GM12878 (cell line): ENCODE results near the gene RDM1. TPM values are rescaled to one million over a fixed set of nuclear protein-coding genes. Genes with fewer than 3 reads are reported as not detected.

Source experiments
- ATAC-seq: fragments of 200-7000 bp; cut with Tn5 transposase; 3 replicates; pipeline ENCODE4 v1.9.1; 2020; ENCODE audit warnings: mild to moderate bottlenecking, moderate library complexity
- BruUV-seq: library from RNA; stranded (reverse); fragments of 400-500 nt; replicated peaks from 2 replicates; lab custom pipeline; 2021; lab: Mats Ljungman, UMichigan
- CTCF ChIA-PET: fragments of 300-600 bp; sonication (Branson Sonifier 250); formaldehyde crosslinking; extraction: SDS; loops from one replicate; lab custom pipeline; 2021; ENCODE audit warnings: inconsistent platforms; lab: Yijun Ruan, JAX
- POLR2A ChIA-PET: fragments of 350-600 bp; formaldehyde crosslinking; extraction: SDS; loops from one replicate; lab custom pipeline; 2021; ENCODE audit warnings: inconsistent platforms; lab: Charles Lee
- RAD21 ChIA-PET: fragments of 300-600 bp; sonication (Branson Sonifier 250); formaldehyde crosslinking; loops from one replicate; lab custom pipeline; 2023; ENCODE audit warnings: antibody characterized with exemption; ENCODE audit not compliant: unreplicated experiment; lab: Charles Lee
- SMC1A ChIA-PET: fragments of 300-600 bp; sonication (Branson Sonifier 250); formaldehyde crosslinking; loops from one replicate; lab custom pipeline; 2023; ENCODE audit not compliant: unreplicated experiment, uncharacterized antibody; lab: Charles Lee
- DNase-seq: peaks from one replicate; pipeline ENCODE4 v3.0.0-alpha.2; 2011; ENCODE audit warnings: low read depth, low spot score
- FAIRE-seq: peaks from 3 replicates; lab custom pipeline; 2011; peaks lifted over from hg19 to GRCh38; lab: Jason Lieb, UNC
- H2AFZ ChIP-seq: 2 replicates; pipeline ENCODE4 v1.6.0; 2011; ENCODE audit warnings: low read depth, low read length, control low read depth; ENCODE audit not compliant: control insufficient read depth
- H3K27ac ChIP-seq: 2 replicates; pipeline ENCODE4 v1.5.1; 2011; ENCODE audit warnings: control low read depth; ENCODE audit not compliant: control insufficient read depth, insufficient read depth
- H3K27me3 ChIP-seq, 2 experiments: replicated peaks in 1 of 2; 2 replicates each; pipeline versions ENCODE4 v1.6.0 to v1.6.1; 2011; ENCODE audit warnings: low read length in 1 of 2; ENCODE audit not compliant: control insufficient read depth in 2 of 2, insufficient read depth in 2 of 2
- H3K36me3 ChIP-seq, 2 experiments: 2 replicates each; pipeline ENCODE4 v1.5.1; 2011; ENCODE audit warnings: low read length in 1 of 2; ENCODE audit not compliant: control insufficient read depth in 2 of 2, insufficient read depth in 2 of 2
- H3K4me1 ChIP-seq: 2 replicates; pipeline ENCODE4 v1.6.1; 2011; ENCODE audit warnings: mild to moderate bottlenecking, low read length, moderate library complexity, mixed read lengths; ENCODE audit not compliant: control insufficient read depth, insufficient read depth
- H3K4me2 ChIP-seq: 2 replicates; pipeline ENCODE4 v1.6.0; 2011; ENCODE audit warnings: control low read depth; ENCODE audit not compliant: control insufficient read depth, insufficient read depth
- H3K4me3 ChIP-seq: fragments of 200-600 bp; sonication (generic); 2 replicates; pipeline ENCODE4 v1.5.1; 2016
- H3K79me2 ChIP-seq: 2 replicates; pipeline ENCODE4 v1.6.0; 2011; ENCODE audit warnings: low read length; ENCODE audit not compliant: control insufficient read depth, insufficient read depth
- H3K9ac ChIP-seq: 2 replicates; pipeline ENCODE4 v1.8.0; 2011; ENCODE audit warnings: low read length, control low read depth, mixed read lengths; ENCODE audit not compliant: control insufficient read depth, insufficient read depth
- H3K9me3 ChIP-seq: replicated peaks from 3 replicates; pipeline ENCODE4 v1.5.1; 2011; ENCODE audit warnings: mild to moderate bottlenecking, low read length; ENCODE audit not compliant: control insufficient read depth, insufficient read depth
- H4K20me1 ChIP-seq: 2 replicates; pipeline ENCODE4 v1.6.0; 2011; ENCODE audit not compliant: control insufficient read depth, insufficient read depth
- BHLHE40 ChIP-seq, 2 experiments: fragments of 450-650 bp in 1 of 2; IDR thresholded peaks; 2 replicates each; pipeline ENCODE4 v1.6.1; 2011 to 2017; ENCODE audit warnings: low read depth in 2 of 2, borderline replicate concordance in 1 of 2, improper control_type of control experiment in 1 of 2, low read length in 1 of 2, mild to moderate bottlenecking in 1 of 2
- CEBPB ChIP-seq, 2 experiments: fragments of 150-350 bp in 1 of 2; IDR thresholded peaks; 2 replicates each; pipeline ENCODE4 v1.6.1; 2012 to 2014; ENCODE audit warnings: low read depth in 2 of 2, low read length in 2 of 2, borderline replicate concordance in 1 of 2, inconsistent platforms in 1 of 2
- CREB1 ChIP-seq: IDR thresholded peaks from 2 replicates; pipeline ENCODE4 v1.6.1; 2012; ENCODE audit warnings: low read depth, mild to moderate bottlenecking, inconsistent platforms
- HDAC6 ChIP-seq: fragments of 200-600 bp; sonication (generic); IDR thresholded peaks from one replicate; pipeline ENCODE4 v1.8.0; 2017; ENCODE audit warnings: antibody characterized with exemption; ENCODE audit not compliant: unreplicated experiment
- IRF3 ChIP-seq: fragments of 450-650 bp; IDR thresholded peaks from 2 replicates; pipeline ENCODE4 v1.6.1; 2014; ENCODE audit warnings: mild to moderate bottlenecking
- KLF5 ChIP-seq: fragments of 450-650 bp; IDR thresholded peaks from 2 replicates; pipeline ENCODE4 v1.6.1; 2014; ENCODE audit warnings: mild to moderate bottlenecking; ENCODE audit not compliant: partially characterized antibody
- NFXL1 ChIP-seq: fragments of 450-650 bp; IDR thresholded peaks from 2 replicates; pipeline ENCODE4 v1.6.1; 2017; ENCODE audit warnings: antibody characterized with exemption, mild to moderate bottlenecking, borderline replicate concordance
- NFYA ChIP-seq: IDR thresholded peaks from 2 replicates; pipeline ENCODE4 v1.6.1; 2011; ENCODE audit warnings: low read depth, mild to moderate bottlenecking, low read length, improper control_type of control experiment, borderline replicate concordance
- PAX5 ChIP-seq: IDR thresholded peaks from 2 replicates; pipeline ENCODE4 v1.6.1; 2011; ENCODE audit warnings: low read depth, low read length, borderline replicate concordance
- SIX5 ChIP-seq: IDR thresholded peaks from 2 replicates; pipeline ENCODE4 v1.6.1; 2011; ENCODE audit warnings: mild to moderate bottlenecking, low read depth, low read length, moderate library complexity; ENCODE audit not compliant: severe bottlenecking
- SKIL ChIP-seq: fragments of 450-650 bp; IDR thresholded peaks from 2 replicates; pipeline ENCODE4 v1.6.1; 2017; ENCODE audit warnings: mild to moderate bottlenecking, low read depth, inconsistent platforms; ENCODE audit not compliant: poor library complexity, severe bottlenecking
- ZBED1 ChIP-seq: IDR thresholded peaks from 2 replicates; pipeline ENCODE4 v1.6.1; 2016; ENCODE audit warnings: borderline replicate concordance
- ZNF207 ChIP-seq: fragments of 450-650 bp; IDR thresholded peaks from 2 replicates; pipeline ENCODE4 v1.6.1; 2014; ENCODE audit warnings: antibody characterized with exemption, mild to moderate bottlenecking, borderline replicate concordance
- WGBS: methylation state at CpG from one replicate; pipeline ENCODE4 v1.1.6; 2016; ENCODE audit warnings: low lambda C conversion rate; ENCODE audit not compliant: insufficient replicate concordance, insufficient coverage; ENCODE audit errors: missing lambda C conversion rate; 5-methylcytosine and 5-hydroxymethylcytosine counted together
- in situ Hi-C: fragments of 300-500 bp; cut with MboI; formaldehyde crosslinking; loops from 9 replicates; pipeline ENCODE4 v1.14.3; 2018; ENCODE audit warnings: mixed read lengths
- intact Hi-C: fragments of 100-400 bp; cut with micrococcal nuclease; formaldehyde crosslinking; loops from one replicate; pipeline ENCODE4 v1.14.2; 2022; ENCODE audit not compliant: unreplicated experiment
- polyA plus RNA-seq, 11 experiments: library from polyadenylated mRNA; depleted of rRNA in 4 of 11; unstranded in 6 of 11; stranded (reverse) in 5 of 11; fragments of >200 nt; fragmentation: Nextera tagmentation in 4 of 11; fragmentation: Illumina TruSeq in 1 of 11; extraction: Ambion mirVana in 4 of 11; extraction: Trizol in 1 of 11; gene quantifications; 1 replicate in 1 of 11; 2 replicates in 10 of 11; pipeline versions ENCODE4 v1.2.1 to v1.2.3, GENCODE V29; 2011 to 2016; ENCODE audit warnings: inconsistent platforms in 2 of 11, missing spikeins in 2 of 11, low read depth in 1 of 11
- total RNA-seq, 4 experiments: library from RNA; depleted of rRNA in 3 of 4; stranded (reverse); fragments of >200 nt in 3 of 4; fragmentation: Illumina TruSeq in 1 of 4; extraction: Trizol in 1 of 4; gene quantifications; 2 replicates each; pipeline versions ENCODE4 v1.2.1 to v1.2.3, GENCODE V29; 2013 to 2021
- TF ChIP-seq, protein P1 (sequence below): IDR thresholded peaks from 2 replicates; pipeline ENCODE4 v1.6.1; 2011; ENCODE audit warnings: low read depth, mild to moderate bottlenecking, low read length, moderate library complexity, borderline replicate concordance; ENCODE audit errors: extremely low read depth
- TF ChIP-seq, protein P2 (sequence below): fragments of 450-650 bp; IDR thresholded peaks from 2 replicates; pipeline ENCODE4 v1.6.1; 2018; ENCODE audit warnings: mild to moderate bottlenecking, low read depth, moderate library complexity; ENCODE audit not compliant: partially characterized antibody

The RDM1 gene
- total and polyA plus RNA-seq, 10 of the 15 experiments (the other 5 are each of a cell fraction or from before 2014, with no cell fraction given), result 5.7 to 18.4 (median 10.7) TPM

- no peak for TF ChIP-seq HDAC6
- TF ChIP-seq NFXL1, result no peak
- no peak for TF ChIP-seq ZNF207
- TF ChIP-seq, protein P1, sequence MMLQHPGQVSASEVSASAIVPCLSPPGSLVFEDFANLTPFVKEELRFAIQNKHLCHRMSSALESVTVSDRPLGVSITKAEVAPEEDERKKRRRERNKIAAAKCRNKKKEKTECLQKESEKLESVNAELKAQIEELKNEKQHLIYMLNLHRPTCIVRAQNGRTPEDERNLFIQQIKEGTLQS, result no peak
- no peak for TF ChIP-seq PAX5
- TF ChIP-seq NFYA, result no peak
- no peak for TF ChIP-seq SIX5
- no peak for TF ChIP-seq BHLHE40 (IDR thresholded peaks at IDR 0.05; ENCODE audit: borderline replicate concordance in 1 of 2, low read depth in 2 of 2, low read length in 1 of 2)
- TF ChIP-seq IRF3, result no peak
These were observed 16.2 kb downstream of the RDM1 start (continued) for GRCh38 chr17:35914354-35914753.

GRCh38 chr17:35913609-35914008 is 17.0 kb downstream of the RDM1 start:
- Histone ChIP-seq H3K4me1 (no peaks in the 10 kb centered on the region), H3K9ac (no peak overlapping the region), H4K20me1 (no peaks in the 10 kb centered on the region), H2AFZ (no peak overlapping the region), H3K4me3 (no peak overlapping the region), H3K36me3 (no peaks in the 10 kb centered on the region), H3K79me2 (no peaks in the 10 kb centered on the region), H3K27me3 (no peaks in the 10 kb centered on the region), H3K4me2 (no peak overlapping the region), H3K27ac (no peak overlapping the region), H3K9me3 (no peaks in the 10 kb centered on the region)
- no peak for FAIRE-seq
- ChIA-PET RAD21 (no interaction called here), CTCF (interaction anchor here (1.1 to 1.3 kb wide), 2 partner anchors 8 to 12 kb away, joined by 3 to 4 read pairs; no protein-coding TSS in a partner anchor), SMC1A (interaction anchor here (0.9 to 1.6 kb wide), 4 partner anchors 8 to 24 kb away, joined by 3 to 4 read pairs (median 4); no protein-coding TSS in a partner anchor), POLR2A (interaction anchor here (1.0 kb wide), 1 partner anchor 8 kb away, joined by 4 read pairs; no protein-coding TSS in a partner anchor)
- no peak for ATAC-seq
- 53% methylated on average over 4 of the region's 4 CpGs for WGBS
- in situ Hi-C loops, result no loop called here
- DNase-seq, result no peak
- BruUV-seq, result no TSS peak
- intact Hi-C loops, result no loop called here
- TF ChIP-seq, protein P1, result no peak
- no peak for TF ChIP-seq SKIL
- TF ChIP-seq CEBPB (IDR thresholded peaks at IDR 0.05; ENCODE audit: borderline replicate concordance in 1 of 2, low read depth in 2 of 2, low read length in 2 of 2), result no peak
- no peak for TF ChIP-seq CREB1
- no peak for TF ChIP-seq ZBED1
- TF ChIP-seq KLF5, result no peak
- TF ChIP-seq, protein P2, sequence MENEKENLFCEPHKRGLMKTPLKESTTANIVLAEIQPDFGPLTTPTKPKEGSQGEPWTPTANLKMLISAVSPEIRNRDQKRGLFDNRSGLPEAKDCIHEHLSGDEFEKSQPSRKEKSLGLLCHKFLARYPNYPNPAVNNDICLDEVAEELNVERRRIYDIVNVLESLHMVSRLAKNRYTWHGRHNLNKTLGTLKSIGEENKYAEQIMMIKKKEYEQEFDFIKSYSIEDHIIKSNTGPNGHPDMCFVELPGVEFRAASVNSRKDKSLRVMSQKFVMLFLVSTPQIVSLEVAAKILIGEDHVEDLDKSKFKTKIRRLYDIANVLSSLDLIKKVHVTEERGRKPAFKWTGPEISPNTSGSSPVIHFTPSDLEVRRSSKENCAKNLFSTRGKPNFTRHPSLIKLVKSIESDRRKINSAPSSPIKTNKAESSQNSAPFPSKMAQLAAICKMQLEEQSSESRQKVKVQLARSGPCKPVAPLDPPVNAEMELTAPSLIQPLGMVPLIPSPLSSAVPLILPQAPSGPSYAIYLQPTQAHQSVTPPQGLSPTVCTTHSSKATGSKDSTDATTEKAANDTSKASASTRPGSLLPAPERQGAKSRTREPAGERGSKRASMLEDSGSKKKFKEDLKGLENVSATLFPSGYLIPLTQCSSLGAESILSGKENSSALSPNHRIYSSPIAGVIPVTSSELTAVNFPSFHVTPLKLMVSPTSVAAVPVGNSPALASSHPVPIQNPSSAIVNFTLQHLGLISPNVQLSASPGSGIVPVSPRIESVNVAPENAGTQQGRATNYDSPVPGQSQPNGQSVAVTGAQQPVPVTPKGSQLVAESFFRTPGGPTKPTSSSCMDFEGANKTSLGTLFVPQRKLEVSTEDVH, result no peak
